HepG2 (cell line): ENCODE data around the gene TICAM2. TPM values are rescaled to one million over a fixed set of nuclear protein-coding genes. Genes with fewer than 3 reads are reported as not detected.

Source experiments
- ATAC-seq: fragments of 200-7000 bp; cut with Tn5 transposase; 3 replicates; pipeline ENCODE4 v1.9.1; 2020; ENCODE audit warnings: mild to moderate bottlenecking, moderate library complexity
- BruUV-seq: library from RNA; stranded (reverse); fragments of 400-500 nt; replicated peaks from 2 replicates; lab custom pipeline; 2021; lab: Mats Ljungman, UMichigan
- CTCF ChIA-PET: fragments of 300-600 bp; formaldehyde crosslinking; extraction: SDS; loops from one replicate; lab custom pipeline; 2021; ENCODE audit warnings: low total read pairs, inconsistent platforms, low intra/inter-chr PET ratio; lab: Yijun Ruan, JAX
- POLR2A ChIA-PET: fragments of 350-600 bp; sonication (Branson Sonifier 250); formaldehyde crosslinking; loops from one replicate; lab custom pipeline; 2020; ENCODE audit warnings: antibody characterized with exemption, inconsistent platforms; lab: Yijun Ruan, JAX
- DNase-seq: peaks from one replicate; pipeline ENCODE4 v3.0.0-alpha.2; 2015; ENCODE audit warnings: low spot score
- FAIRE-seq: peaks from 3 replicates; lab custom pipeline; 2011; peaks lifted over from hg19 to GRCh38; lab: Jason Lieb, UNC
- H2AFZ ChIP-seq: one replicate; pipeline ENCODE4 v1.6.1; 2011; ENCODE audit warnings: low read length, inconsistent platforms
- H3K27ac ChIP-seq: fragments of 300-600 bp; 3 replicates; pipeline ENCODE4 v1.8.0; 2011; ENCODE audit warnings: mixed run types, mild to moderate bottlenecking, mixed read lengths, low read length, inconsistent platforms; ENCODE audit not compliant: insufficient read depth; ENCODE audit errors: extremely low read length
- H3K27me3 ChIP-seq, 2 experiments: fragments of 200-600 bp in 1 of 2; 2 replicates in 1 of 2; 3 replicates in 1 of 2; pipeline versions ENCODE4 v1.6.0 to v1.8.0; 2011; ENCODE audit warnings: low read length in 2 of 2, mild to moderate bottlenecking in 2 of 2, moderate library complexity in 2 of 2, inconsistent platforms in 1 of 2; ENCODE audit not compliant: insufficient read depth in 2 of 2, control insufficient read depth in 1 of 2
- H3K36me3 ChIP-seq, 2 experiments: fragments of 200-600 bp in 1 of 2; replicated peaks in 1 of 2; 2 replicates in 1 of 2; 3 replicates in 1 of 2; pipeline versions ENCODE4 v1.5.1 to v1.8.0; 2011; ENCODE audit warnings: low read length in 2 of 2, inconsistent platforms in 1 of 2; ENCODE audit not compliant: insufficient read depth in 2 of 2, control insufficient read depth in 1 of 2
- H3K4me1 ChIP-seq: 2 replicates; pipeline ENCODE4 v1.5.1; 2012; ENCODE audit warnings: low read length, inconsistent platforms; ENCODE audit not compliant: insufficient read depth
- H3K4me2 ChIP-seq: 2 replicates; pipeline ENCODE4 v1.6.0; 2011; ENCODE audit warnings: low read depth, low read length, inconsistent platforms
- H3K4me3 ChIP-seq, 3 experiments: fragments of 200-600 bp in 1 of 3; sonication (generic), shearing (Covaris generic) in 1 of 3; replicated peaks in 1 of 3; 2 replicates each; pipeline ENCODE4 v1.5.1; 2011 to 2016; ENCODE audit warnings: low read length in 3 of 3, inconsistent platforms in 2 of 3, low read depth in 2 of 3, mild to moderate bottlenecking in 2 of 3, control low read depth in 1 of 3, mixed read lengths in 1 of 3; ENCODE audit not compliant: insufficient read depth in 1 of 3
- H3K79me2 ChIP-seq: one replicate; pipeline ENCODE4 v1.6.1; 2011; ENCODE audit warnings: low read length, inconsistent platforms; ENCODE audit not compliant: insufficient read depth
- H3K9ac ChIP-seq: 2 replicates; pipeline ENCODE4 v1.6.0; 2011; ENCODE audit warnings: mild to moderate bottlenecking, low read depth, low read length, inconsistent platforms; ENCODE audit not compliant: insufficient read depth
- H3K9me3 ChIP-seq: 2 replicates; pipeline ENCODE4 v1.5.1; 2012; ENCODE audit warnings: mild to moderate bottlenecking, low read length
- H4K20me1 ChIP-seq: 2 replicates; pipeline ENCODE4 v1.6.0; 2011; ENCODE audit warnings: inconsistent platforms, mild to moderate bottlenecking, low read length, moderate library complexity; ENCODE audit not compliant: insufficient read depth
- GATA4 ChIP-seq: sonication (generic); IDR thresholded peaks from 2 replicates; pipeline ENCODE4 v1.6.1; 2016; ENCODE audit warnings: antibody characterized with exemption, low read depth, borderline replicate concordance
- HOMEZ ChIP-seq: IDR thresholded peaks from 2 replicates; pipeline ENCODE4 v1.6.1; 2016; ENCODE audit warnings: low read depth
- HOXD1 ChIP-seq: sonication (generic); formaldehyde crosslinking; IDR thresholded peaks from 2 replicates; pipeline ENCODE4 v1.5.0; 2020; ENCODE audit warnings: missing genetic modification reagents
- JUND ChIP-seq: sonication (generic); formaldehyde crosslinking; IDR thresholded peaks from 2 replicates; pipeline ENCODE4 v1.8.0; 2022; ENCODE audit warnings: mild to moderate bottlenecking, missing genetic modification reagents
- RBM39 ChIP-seq: fragments of 200-400 bp; formaldehyde crosslinking; IDR thresholded peaks from one replicate; pipeline ENCODE4 v1.6.1; 2018; ENCODE audit warnings: antibody characterized with exemption, mild to moderate bottlenecking, low read depth, low read length; ENCODE audit not compliant: poor library complexity, severe bottlenecking
- RFX1 ChIP-seq: fragments of 450-650 bp; IDR thresholded peaks from 2 replicates; pipeline ENCODE4 v1.6.1; 2017
- ZNF136 ChIP-seq: sonication (generic); formaldehyde crosslinking; IDR thresholded peaks from 2 replicates; pipeline ENCODE4 v1.8.1; 2022; ENCODE audit warnings: low read depth, mild to moderate bottlenecking, moderate library complexity, missing genetic modification reagents
- ZNF24 ChIP-seq: fragments of 450-650 bp; IDR thresholded peaks from 2 replicates; pipeline ENCODE4 v1.6.1; 2017; ENCODE audit warnings: antibody characterized with exemption, mild to moderate bottlenecking
- ZNF605 ChIP-seq: sonication (generic); formaldehyde crosslinking; IDR thresholded peaks from 2 replicates; pipeline ENCODE4 v1.8.0; 2022; ENCODE audit warnings: mild to moderate bottlenecking, missing genetic modification reagents
- WGBS: methylation state at CpG from one replicate; pipeline ENCODE4 v1.1.6; 2017; ENCODE audit warnings: low lambda C conversion rate; 5-methylcytosine and 5-hydroxymethylcytosine counted together
- in situ Hi-C: cut with HindIII; loops from 2 replicates; pipeline ENCODE4 v1.10.0; 2017; ENCODE audit warnings: low pct_unique_long_range_greater_than_20kb; ENCODE audit not compliant: extremely low pct_ligation_motif_present
- intact Hi-C: fragments of 100-400 bp; cut with micrococcal nuclease; formaldehyde crosslinking; loops from one replicate; pipeline ENCODE4 v1.10.0; 2022; ENCODE audit not compliant: unreplicated experiment
- polyA plus RNA-seq, 8 experiments: library from polyadenylated mRNA; depleted of rRNA in 3 of 8; stranded (reverse) in 7 of 8; unstranded in 1 of 8; fragments of >200 nt; fragmentation: Illumina TruSeq in 4 of 8; extraction: Trizol in 4 of 8; gene quantifications; 2 replicates each; pipeline versions ENCODE4 v1.2.1 to v1.2.3, GENCODE V29; 2011 to 2016; ENCODE audit warnings: low read depth in 4 of 8, missing spikeins in 1 of 8, mixed read lengths in 1 of 8; ENCODE audit not compliant: insufficient read depth in 1 of 8
- total RNA-seq, 5 experiments: library from RNA; depleted of rRNA; stranded (reverse); fragments of >200 nt; fragmentation: Illumina TruSeq; extraction: Trizol; gene quantifications; 2 replicates each; pipeline ENCODE4 v1.2.3, GENCODE V29; 2016; ENCODE audit warnings: low read depth in 1 of 5
- TF ChIP-seq, protein P1 (sequence below): sonication (generic); formaldehyde crosslinking; IDR thresholded peaks from 2 replicates; pipeline ENCODE4 v1.5.0; 2020; ENCODE audit warnings: missing genetic modification reagents
- TF ChIP-seq, protein P2 (sequence below): sonication (generic); formaldehyde crosslinking; IDR thresholded peaks from 2 replicates; pipeline ENCODE4 v1.8.0; 2022; ENCODE audit warnings: mild to moderate bottlenecking, missing genetic modification reagents, moderate library complexity
- TF ChIP-seq, protein P3 (sequence below): sonication (generic); formaldehyde crosslinking; IDR thresholded peaks from 2 replicates; pipeline ENCODE4 v1.5.0; 2020; ENCODE audit warnings: missing genetic modification reagents
- TF ChIP-seq, protein P4 (sequence below): sonication (generic); formaldehyde crosslinking; IDR thresholded peaks from 2 replicates; pipeline ENCODE4 v1.4.0; 2020; ENCODE audit warnings: missing genetic modification reagents, low read depth, mild to moderate bottlenecking, borderline replicate concordance

The TICAM2 gene
- total and polyA plus RNA-seq, 2 of the 13 experiments (the other 11 are each of a cell fraction or from before 2014, with no cell fraction given) = 0.04 TPM; not detected in 1

GRCh38 chr5:115624994-115625393 lies 22.7 kb upstream of the TICAM2 start:
- TF ChIP-seq, protein P1, sequence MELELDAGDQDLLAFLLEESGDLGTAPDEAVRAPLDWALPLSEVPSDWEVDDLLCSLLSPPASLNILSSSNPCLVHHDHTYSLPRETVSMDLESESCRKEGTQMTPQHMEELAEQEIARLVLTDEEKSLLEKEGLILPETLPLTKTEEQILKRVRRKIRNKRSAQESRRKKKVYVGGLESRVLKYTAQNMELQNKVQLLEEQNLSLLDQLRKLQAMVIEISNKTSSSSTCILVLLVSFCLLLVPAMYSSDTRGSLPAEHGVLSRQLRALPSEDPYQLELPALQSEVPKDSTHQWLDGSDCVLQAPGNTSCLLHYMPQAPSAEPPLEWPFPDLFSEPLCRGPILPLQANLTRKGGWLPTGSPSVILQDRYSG (CRISPR knock-in tag) = no peak
- TF ChIP-seq, protein P2, sequence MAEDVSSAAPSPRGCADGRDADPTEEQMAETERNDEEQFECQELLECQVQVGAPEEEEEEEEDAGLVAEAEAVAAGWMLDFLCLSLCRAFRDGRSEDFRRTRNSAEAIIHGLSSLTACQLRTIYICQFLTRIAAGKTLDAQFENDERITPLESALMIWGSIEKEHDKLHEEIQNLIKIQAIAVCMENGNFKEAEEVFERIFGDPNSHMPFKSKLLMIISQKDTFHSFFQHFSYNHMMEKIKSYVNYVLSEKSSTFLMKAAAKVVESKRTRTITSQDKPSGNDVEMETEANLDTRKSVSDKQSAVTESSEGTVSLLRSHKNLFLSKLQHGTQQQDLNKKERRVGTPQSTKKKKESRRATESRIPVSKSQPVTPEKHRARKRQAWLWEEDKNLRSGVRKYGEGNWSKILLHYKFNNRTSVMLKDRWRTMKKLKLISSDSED (CRISPR knock-in tag) = no peak
- TF ChIP-seq GATA4 (no peak), HOMEZ (CRISPR knock-in tag) (no peak), ZNF605 (CRISPR knock-in tag) (no peak), ZNF24 (no peak), RBM39 (no peak), HOXD1 (CRISPR knock-in tag) (no peak), RFX1 (no peak), ZNF136 (CRISPR knock-in tag) (no peak), JUND (CRISPR knock-in tag) (no peak)
- TF ChIP-seq, protein P3, sequence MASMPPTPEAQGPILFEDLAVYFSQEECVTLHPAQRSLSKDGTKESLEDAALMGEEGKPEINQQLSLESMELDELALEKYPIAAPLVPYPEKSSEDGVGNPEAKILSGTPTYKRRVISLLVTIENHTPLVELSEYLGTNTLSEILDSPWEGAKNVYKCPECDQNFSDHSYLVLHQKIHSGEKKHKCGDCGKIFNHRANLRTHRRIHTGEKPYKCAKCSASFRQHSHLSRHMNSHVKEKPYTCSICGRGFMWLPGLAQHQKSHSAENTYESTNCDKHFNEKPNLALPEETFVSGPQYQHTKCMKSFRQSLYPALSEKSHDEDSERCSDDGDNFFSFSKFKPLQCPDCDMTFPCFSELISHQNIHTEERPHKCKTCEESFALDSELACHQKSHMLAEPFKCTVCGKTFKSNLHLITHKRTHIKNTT (CRISPR knock-in tag) = no peak
- TF ChIP-seq, protein P4, sequence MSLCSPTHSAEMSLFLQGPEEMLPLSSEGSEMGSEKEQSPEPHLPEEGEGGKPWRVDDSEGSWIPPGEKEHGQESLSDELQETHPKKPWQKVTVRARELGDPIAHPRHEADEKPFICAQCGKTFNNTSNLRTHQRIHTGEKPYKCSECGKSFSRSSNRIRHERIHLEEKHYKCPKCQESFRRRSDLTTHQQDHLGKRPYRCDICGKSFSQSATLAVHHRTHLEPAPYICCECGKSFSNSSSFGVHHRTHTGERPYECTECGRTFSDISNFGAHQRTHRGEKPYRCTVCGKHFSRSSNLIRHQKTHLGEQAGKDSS (CRISPR knock-in tag) = no peak
- BruUV-seq = no TSS peak
- intact Hi-C loops = loop anchor here (5.0 kb wide), 1 partner anchor 462 kb away; the partner anchor contains the start of gene COMMD10
- Histone ChIP-seq H3K27me3 (no peaks in the 10 kb centered on the region; a peak in 1 of 5 replicates), H3K36me3 (peaks cover 0 to 15% of the 10 kb centered on the region in 2 experiments; a peak in 3 of 5 replicates), H4K20me1 (peaks cover 28% of the 10 kb centered on the region), H3K9me3 (no peaks in the 10 kb centered on the region), H3K4me1 (peaks cover 36% of the 10 kb centered on the region), H3K4me2 (peak overlapping the region; percentile 82), H2AFZ (no peak overlapping the region), H3K9ac (peak overlapping the region; percentile 97), H3K27ac (peak overlapping the region; percentile 89), H3K79me2 (peaks cover 61% of the 10 kb centered on the region), H3K4me3 (peak overlapping the region; percentile 73 to 88 (median 76))
- peak; percentile 8 for FAIRE-seq
- ATAC-seq = no peak
- CTCF ChIA-PET = no interaction called here
- POLR2A ChIA-PET = interaction anchor here (0.6 to 1.7 kb wide), 4 partner anchors 9 to 329 kb away, joined by 3 to 5 read pairs (median 3); partner anchors contain the start of genes CCDC112 and FEM1C
- peak; percentile 6 for DNase-seq
- in situ Hi-C loops = no loop called here
- WGBS = 4% methylated on average over 3 of the region's 3 CpGs
